GM18499 (cell line): ENCODE results near the gene STAU1.
"Not testable (repeated sequence)": the region's sequence is repeated elsewhere in the genome, so short reads cannot be mapped to it uniquely, and the experiment has no call there.

Experiments used
- ATAC-seq: cut with Tn5 transposase; IDR thresholded peaks from one replicate; pipeline ENCODE4 v1.9.1; 2021; ENCODE audit warnings: moderate number of reproducible peaks; ENCODE audit not compliant: insufficient read depth, unreplicated experiment

The STAU1 gene

DNA sequence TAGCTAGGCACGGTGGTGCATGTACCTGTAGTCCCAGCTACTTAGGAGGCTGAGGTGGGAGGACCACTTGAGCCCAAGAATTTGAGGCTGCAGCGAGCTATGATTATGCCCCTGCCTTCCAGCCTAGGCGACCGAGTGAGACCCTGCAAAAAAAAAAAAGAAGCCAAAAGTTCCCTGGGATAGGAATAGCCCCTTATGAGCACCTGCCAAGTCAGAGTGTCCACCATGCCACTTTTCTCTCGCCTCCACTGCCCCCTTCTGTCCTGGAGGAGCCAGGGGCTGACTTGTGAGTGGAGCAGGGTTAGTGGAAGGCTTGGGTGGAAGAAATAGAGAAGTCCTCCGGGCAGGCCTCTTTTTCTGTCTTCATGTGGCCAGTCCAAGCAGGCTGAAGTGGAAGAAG, 18.9 kb upstream of the STAU1 start:
- no peak for ATAC-seq

DNA sequence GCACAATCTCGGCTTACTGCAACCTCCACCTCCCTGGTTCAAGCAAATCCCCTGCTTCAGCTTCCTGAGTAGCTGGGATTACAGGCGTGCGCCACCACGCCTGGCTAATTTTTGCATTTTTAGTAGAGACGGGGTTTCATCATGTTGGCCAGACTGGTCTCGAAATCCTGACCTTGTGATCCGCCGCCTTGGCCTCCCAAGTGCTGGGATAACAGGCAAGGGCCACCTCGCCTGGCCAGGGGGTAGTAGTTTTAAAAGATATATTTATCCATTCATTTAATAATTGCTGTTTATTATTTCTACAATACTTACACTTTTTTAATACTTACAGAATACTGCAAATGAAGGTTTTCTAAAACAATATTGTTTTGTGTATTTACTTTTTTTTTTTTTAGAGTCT, 15.6 kb upstream of the STAU1 start:
- ATAC-seq, result no peak

DNA sequence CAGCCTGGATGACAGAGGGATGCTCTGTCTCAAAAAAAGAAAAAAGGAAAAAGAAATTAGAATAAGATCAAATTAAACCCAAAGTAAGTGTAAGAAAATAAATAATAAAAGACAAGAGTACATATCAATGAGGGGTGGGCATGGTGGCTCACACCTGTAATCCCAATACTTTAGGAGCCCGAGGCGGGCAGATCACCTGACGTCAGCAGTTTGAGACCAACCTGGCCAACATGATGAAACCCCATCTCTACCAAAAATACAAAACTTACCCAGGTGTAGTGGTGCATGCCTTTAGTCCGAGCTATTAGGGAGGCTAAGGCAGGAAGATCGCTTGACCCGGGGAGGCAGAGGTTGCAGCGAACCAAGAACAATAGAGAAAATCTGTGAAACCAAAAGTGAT, 14.9 kb upstream of the STAU1 start:
- ATAC-seq, result no peak

DNA sequence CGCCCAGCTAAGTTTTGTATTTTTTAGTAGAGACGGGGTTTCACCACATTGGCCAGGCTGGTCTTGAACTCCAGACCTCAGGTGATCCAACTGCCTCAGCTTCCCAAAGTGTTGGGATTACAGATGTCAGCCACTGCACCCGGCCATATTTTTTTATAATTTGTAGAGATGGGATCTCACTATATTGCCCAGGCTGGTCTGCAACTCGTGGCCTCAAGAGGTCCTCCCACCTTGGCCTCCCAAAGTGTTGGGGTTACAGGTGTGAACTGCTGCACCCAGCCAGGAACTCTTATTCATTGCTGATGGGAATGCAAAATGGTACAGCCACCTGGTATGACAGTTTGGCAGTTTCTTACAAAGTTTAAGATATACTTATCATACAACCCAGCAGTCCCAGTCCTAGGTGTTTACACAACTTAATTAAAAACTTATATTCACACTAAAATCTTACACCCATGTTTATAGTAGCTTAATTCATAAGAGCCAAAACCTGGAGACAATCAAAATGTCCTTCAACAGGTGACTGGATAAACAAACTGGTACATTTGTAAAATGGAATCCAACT, 11.7 kb upstream of the STAU1 start:
- no peak for ATAC-seq

DNA sequence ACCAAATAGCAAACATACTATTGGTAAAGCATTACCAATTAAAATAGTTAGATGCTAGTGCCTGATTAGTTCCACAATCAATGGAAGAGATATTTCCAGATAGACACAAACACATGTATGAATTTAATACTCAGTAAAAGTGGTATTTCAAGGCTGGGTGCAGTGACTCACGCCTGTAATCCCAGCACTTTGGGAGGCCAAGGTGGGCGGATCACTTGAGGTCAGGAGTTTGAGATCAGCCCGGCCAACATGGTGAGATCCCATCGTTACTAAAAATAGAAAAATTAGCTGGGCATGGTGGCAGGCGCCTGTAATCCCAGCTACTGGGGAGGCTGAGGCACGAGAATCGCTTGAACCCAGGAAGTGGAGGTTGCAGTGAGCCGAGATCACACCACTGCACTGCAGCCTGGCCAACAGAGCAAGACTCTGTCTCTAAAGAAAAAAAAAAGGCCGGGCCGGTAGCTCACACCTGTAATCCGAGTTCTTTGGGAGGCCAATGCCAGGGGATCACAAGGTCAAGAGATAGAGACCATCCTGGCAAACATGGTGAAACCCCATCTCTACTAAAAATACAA, 4.9 kb upstream of the STAU1 start:
- ATAC-seq, result not testable (repeated sequence)

DNA sequence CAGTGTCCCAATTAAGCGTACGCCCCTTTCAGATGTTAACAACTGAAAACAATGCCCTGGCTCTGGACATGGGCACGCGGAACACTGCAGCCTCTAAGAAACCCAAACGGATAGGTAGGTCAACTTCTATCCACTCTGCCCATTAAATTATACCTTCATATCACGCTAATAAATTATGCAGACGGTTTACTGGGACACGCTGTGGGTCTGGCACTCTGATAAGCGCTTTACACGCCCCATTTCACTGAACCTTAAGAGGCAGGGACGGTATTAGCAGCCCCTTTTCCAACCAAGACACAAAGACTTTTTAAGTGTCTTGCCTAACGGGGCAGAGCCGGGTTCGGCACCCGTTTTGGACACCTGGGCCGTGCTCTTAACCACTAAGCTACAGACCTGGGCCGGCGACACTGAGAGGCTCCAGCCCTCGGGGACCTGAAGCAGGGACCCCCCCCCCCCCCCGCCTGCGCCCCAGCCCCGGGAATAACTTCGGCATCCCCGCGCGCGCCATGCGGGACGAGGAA, 744 bp downstream of the STAU1 start:
- no peak for ATAC-seq

DNA sequence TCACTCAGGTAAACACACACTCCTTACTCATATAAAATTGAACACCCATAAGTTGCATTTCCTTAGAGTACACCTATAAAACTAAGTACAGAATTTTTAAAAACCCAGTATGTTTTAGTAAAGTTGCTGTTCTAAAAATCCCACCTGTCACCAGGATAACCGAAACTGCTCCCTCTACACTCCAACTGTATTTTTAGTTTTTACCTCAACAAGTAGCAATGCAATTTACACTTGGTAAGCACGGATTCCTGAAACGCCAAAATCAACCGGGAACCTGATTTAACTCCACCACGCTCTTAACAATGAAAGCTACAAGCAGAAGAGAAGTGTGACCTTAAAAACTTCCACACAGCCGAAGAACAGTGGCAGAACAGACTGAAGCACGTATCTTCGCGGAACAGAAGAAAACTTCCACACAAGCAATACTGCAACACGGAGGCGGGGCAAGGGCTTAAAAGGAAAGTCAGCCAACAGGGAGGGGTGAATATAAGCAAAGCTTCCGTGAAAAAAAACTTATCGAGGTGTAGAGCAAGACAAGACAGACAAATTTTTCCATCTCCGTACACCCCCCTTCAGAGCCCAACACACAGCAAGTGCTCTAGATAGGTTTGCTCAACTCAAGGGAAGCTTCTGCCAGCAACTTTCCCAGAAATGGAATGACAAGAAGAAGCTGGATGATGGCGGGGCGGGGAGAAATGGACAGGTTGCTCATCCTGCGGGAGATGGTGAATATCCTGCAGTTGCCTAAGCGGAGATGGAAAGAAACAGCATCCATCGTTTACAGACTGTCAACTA, 1.4 kb downstream of the STAU1 start:
- no peak for ATAC-seq

DNA sequence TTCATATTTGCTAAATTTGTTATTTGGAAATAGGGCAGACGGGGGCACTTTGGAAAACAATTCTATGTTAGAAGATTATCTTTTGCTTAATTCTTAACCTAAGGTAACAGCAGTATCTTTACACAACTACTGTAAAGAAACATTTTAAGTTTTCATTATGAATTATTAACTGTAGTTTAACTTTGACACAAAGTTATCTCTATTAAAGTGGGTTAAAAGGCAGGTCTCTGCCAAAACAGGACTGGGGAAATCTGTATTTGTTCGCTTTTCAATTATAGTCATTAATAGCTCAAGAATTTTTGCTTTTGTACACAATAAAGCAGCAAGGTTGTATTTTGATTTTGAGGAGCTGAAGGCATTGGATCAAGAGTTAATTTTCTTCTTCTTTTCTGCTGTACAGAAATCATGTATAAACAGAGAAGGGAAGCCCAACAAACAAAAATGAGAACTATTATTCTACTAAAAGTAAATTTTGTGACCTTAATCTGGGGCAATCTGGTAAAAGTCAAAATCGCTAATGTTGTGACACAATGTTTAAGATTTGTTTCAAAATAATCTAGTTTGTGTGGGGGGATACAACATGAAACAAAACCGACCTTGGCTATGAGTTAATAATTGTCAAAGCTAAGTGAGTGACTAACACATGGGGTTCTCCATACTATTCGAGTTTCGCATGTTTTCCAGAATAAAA, 2.9 kb downstream of the STAU1 start:
- no peak for ATAC-seq

DNA sequence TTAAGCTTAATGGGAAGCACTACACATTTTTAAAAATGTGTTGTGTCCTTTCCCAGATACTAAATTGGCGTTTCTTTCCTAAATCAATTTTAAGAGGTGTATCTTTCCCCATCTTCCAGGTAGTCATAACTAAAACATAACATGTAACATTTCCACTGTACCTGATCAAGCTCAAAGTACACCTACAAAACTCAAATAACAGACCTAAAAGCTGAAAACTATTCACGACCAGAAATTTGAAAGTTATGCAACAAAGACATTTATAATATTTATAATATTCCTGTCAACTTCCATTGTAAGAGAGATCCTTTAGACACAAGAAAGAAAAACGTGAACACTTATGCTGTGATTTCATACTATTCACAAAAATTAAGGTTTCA, 3.5 kb downstream of the STAU1 start:
- ATAC-seq, result no peak

DNA sequence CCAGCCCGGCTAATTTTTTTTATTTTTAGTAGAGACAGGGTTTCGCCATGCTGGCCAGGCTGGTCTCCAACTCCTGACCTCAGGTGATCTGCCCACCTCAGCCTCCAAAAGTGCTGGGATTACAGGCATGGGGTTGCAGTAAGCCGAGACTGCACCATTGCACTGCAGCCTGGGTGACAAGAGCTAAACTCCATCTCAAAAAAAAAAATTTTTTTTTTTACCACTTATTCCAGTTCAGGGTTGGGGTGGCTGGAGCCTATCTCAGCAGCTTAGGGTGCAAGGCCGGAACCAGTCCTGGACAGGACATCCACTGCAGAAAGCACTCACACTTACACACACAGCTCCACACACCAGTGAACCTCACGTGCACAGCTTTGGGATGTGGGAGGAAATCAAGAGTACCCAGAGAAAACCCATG, 4.0 kb downstream of the STAU1 start:
- not testable (repeated sequence) for ATAC-seq

DNA sequence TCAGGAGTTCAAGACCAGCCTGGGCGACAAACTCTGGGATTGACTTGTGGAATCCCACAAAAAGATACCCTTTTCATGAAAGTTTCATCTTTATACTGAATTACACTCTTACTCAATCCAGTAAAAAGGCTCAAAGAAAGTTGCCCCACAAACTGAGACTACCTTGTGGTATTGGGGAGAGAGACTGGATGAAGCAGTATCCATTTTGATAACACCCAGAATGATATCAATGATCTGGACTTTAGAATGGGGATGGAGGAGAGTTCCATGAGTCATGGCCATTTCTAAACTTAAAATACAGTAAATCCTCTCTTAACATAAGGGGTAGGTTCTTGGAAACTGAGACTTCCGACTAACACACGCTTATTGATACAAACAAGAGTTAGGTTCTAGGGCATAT, 4.7 kb downstream of the STAU1 start:
- ATAC-seq, result no peak

DNA sequence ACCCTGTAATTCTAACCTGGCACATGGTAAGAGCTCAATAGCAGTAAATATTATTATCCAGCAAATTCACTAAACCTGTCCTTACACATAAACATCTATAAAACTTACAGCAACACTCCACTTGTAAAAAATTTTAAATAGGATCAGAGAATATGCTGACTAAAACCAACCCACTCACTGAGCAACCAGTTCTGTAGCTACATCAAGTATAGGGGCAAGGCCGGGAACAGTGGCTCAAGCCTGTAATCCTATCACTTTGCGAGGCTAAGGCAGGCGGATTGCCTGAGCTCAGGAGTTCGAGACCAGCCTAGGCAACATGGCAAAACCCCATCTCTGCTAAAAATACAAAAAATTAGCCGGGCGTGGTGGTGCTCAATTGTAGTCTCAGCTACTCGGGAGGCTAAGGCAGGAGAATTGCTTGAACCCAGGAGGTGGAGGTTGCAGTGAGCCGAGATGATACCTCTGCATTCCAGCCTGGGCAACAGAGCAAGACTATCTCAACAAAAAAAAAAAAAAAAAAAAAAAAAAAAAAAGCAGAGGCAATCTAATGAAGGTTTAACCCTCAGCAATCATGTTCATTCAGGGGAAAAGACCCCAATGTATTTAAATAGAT, 6.8 kb downstream of the STAU1 start:
- no peak for ATAC-seq

DNA sequence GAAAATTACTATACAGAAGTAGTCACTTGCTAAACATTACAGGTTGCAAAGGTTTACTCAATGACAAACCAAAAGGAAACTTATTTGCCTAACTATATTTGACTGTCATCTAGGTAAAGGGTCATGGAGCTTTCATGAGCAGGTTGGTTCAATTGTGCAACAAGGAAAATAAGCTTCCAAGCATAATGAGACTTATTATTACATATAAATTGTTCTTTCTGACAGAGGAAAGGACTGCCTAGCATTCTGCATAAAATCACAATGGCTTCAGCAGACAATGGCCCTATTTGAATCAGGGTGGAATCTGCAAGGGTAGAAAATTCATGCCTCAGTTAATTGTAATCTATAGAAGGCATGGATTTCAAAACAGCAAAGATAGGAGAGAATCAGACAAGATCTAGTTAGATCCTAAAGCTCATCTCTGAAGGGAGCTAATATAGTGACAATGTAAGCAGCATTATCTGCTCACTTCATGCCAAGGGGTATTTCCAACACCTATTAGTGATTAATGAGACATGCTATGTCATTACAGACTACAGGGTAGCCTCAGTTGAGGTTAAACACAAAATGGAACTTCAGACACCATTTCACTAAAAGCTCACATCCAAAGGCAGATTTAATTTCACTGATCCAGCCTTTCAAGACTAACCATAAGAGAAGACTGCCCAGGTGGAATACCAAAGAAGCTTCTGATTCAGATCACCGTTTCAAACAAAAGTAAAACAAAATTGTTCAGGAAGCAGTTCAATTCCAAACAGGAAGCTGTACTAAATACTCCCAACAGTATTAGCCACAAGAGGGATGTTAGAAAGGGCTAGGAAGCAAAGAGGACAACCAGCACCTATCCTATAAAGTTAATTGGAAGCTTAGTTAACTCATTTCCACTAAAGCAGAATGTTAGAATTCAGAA, 8.5 kb downstream of the STAU1 start:
- ATAC-seq, result no peak

DNA sequence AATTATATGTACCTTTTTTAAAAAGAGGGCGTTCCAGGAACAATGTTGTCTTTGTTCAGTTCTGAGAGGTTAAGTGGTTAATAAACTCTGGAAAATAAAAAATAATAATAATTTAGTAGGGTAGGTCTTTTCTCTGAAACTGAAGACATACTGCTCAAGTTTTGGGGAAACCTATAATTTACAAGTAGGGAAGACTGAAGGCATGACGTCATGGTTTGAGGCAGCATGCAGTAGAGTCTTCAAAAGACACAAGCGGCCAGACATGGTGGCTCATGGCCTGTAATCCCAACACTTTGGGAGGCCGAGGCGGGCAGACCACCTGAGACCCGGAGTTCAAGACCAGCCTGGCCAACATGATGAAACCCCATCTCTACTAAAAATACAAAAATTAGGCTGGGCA, 14.0 kb downstream of the STAU1 start:
- ATAC-seq, result no peak

DNA sequence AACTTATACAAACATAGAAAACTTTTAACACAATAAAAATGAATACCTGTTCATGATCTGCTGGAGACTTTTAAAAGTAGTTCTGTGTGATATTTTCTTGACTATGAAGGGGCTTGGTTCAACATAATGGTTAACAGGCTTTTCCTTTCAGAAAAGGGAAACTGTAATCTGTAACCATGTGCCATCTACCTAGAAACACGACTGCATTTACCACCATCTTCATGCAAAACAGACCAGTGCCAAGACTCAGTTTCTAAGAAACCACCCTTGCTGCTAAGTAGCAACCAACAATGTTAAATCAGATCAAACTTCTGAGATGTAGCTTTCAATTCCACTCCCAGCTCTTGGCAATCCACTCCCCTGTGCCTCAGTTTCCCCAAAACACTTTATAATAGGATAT, 15.7 kb downstream of the STAU1 start:
- ATAC-seq, result no peak

DNA sequence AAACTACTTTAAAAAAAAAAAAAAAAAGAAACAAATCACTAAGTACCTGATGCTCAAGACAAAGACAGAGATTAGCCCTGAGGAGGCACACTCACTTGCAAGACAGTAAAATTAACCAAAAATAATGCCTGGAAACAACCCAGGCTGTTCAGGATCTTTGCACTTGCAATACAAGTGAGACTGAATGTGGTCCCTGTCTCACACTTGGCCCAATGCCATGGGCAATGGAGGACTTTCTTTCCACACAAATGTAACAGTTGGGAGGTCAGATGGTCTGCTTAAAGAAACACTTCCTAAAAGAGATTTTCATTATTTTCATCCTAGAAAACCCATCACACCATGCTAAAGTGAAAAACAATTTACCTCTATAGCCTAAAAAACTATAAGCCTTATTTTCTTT, 16.2 kb downstream of the STAU1 start:
- ATAC-seq, result no peak

DNA sequence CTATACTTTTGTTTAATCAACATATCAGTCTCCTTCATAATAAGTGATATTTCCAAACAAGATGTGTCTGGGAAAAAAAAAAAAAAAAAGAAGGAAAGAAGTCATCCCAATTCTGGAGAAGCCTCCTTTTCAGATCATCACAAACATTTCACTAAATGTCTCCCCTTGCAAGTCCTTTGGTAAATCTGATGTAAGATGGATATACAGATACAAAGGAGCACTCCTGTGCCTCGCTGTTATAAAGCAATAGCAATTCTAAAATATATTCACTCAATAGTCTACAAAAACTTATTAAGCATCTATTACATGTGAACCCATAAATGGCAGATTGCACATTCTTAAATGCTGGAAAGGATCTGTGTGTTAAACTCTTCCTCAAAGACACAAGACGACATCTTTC, 17.4 kb downstream of the STAU1 start:
- ATAC-seq, result no peak

DNA sequence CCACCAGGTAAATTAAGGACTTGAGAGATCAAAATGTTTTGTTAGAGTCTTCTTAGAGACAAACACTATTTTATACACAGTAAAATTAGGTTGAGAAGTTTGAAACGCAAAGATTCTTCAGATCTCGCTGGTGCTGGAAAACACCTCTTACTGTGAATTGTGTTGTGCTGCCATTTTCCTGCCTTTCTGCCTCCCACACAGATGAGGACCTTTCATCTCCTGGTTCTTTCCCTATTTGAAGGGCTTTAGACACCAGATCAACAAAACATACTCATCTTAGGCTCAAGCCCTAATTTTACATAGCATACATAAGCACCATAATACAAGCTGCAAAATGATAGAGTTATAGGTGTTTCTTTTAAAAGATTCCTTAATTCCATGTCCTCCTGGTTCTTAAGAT, 18.6 kb downstream of the STAU1 start:
- no peak for ATAC-seq

DNA sequence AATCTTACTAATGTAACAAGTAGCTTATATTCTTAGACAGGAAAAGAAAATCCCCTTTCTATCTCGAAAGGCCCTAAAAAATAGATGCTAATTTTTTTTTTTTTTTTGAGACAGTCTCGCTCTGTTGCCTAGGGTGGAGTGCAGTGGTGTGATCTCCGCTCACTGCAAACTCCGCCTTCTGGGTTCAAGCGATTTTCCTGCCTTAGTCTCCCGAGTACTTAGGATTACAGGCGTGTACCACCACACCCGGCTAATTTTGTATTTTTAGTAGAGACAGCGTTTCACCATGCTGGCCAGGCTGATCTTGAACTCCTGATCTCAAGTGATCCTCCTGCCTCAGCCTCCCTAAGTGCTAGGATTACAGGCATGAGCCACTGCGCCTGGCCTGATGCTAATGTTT, 19.3 kb downstream of the STAU1 start:
- not testable (repeated sequence) for ATAC-seq
